A549 (cell line): ENCODE measurements around the gene GSS. TPM values are rescaled to one million over a fixed set of nuclear protein-coding genes. Genes with fewer than 3 reads are reported as not detected.

ENCODE experiments used
- ATAC-seq, 2 experiments: fragments of 200-7000 bp in 1 of 2; fragments of >200 bp in 1 of 2; cut with Nextera tagmentation in 1 of 2; cut with Tn5 transposase in 1 of 2; 3 replicates each; pipeline versions ENCODE4 v1.8.0 to v1.9.1; 2018 to 2020; ENCODE audit warnings: mild to moderate bottlenecking in 1 of 2, moderate library complexity in 1 of 2
- CTCF ChIA-PET: fragments of 300-600 bp; sonication (Branson Sonifier 250); formaldehyde crosslinking; extraction: SDS; loops from one replicate; lab custom pipeline; 2021; ENCODE audit warnings: antibody characterized with exemption, inconsistent platforms; lab: Yijun Ruan, JAX
- POLR2A ChIA-PET: fragments of 350-600 bp; formaldehyde crosslinking; extraction: SDS; loops from one replicate; lab custom pipeline; 2021; ENCODE audit warnings: antibody characterized with exemption, inconsistent platforms; lab: Yijun Ruan, JAX
- DNase-seq, 2 experiments: peaks; one replicate each; pipeline versions ENCODE4 v3.0.0 to v3.0.0-alpha.2; 2011 to 2016; ENCODE audit warnings: low read depth in 1 of 2, low spot score in 1 of 2
- FAIRE-seq: peaks from 2 replicates; lab custom pipeline; 2011; peaks lifted over from hg19 to GRCh38; lab: Jason Lieb, UNC
- H3K27ac ChIP-seq, 2 experiments: fragments of >200 bp; sonication (Bioruptor Twin); formaldehyde crosslinking; 3 replicates each; pipeline ENCODE4 v1.5.1; 2016 to 2017
- H3K4me1 ChIP-seq: fragments of >200 bp; sonication (Bioruptor Twin); formaldehyde crosslinking; 3 replicates; pipeline ENCODE4 v1.6.1; 2016
- H3K4me2 ChIP-seq: fragments of >200 bp; sonication (Bioruptor Twin); formaldehyde crosslinking; 3 replicates; pipeline ENCODE4 v1.6.1; 2016
- H3K4me3 ChIP-seq: fragments of >200 bp; sonication (Bioruptor Twin); formaldehyde crosslinking; 3 replicates; pipeline ENCODE4 v1.5.1; 2016
- H3K9me3 ChIP-seq: fragments of >200 bp; sonication (Bioruptor Twin); formaldehyde crosslinking; 3 replicates; pipeline ENCODE4 v1.6.1; 2016
- BHLHE40 ChIP-seq: IDR thresholded peaks from 2 replicates; pipeline ENCODE4 v1.6.1; 2012; ENCODE audit warnings: low read depth, low read length, inconsistent platforms
- CBX8 ChIP-seq: fragments of 200-600 bp; sonication (generic); IDR thresholded peaks from 2 replicates; pipeline ENCODE4 v1.6.1; 2016
- CHD4 ChIP-seq: fragments of 200-600 bp; sonication (generic); IDR thresholded peaks from 2 replicates; pipeline ENCODE4 v1.6.1; 2016; ENCODE audit warnings: antibody characterized with exemption, mild to moderate bottlenecking, borderline replicate concordance
- EHF ChIP-seq: fragments of 250-450 bp; sonication (Bioruptor Pico); IDR thresholded peaks from 2 replicates; pipeline ENCODE4 v1.5.0; 2020; ENCODE audit warnings: mild to moderate bottlenecking
- GATA3 ChIP-seq: IDR thresholded peaks from 2 replicates; pipeline ENCODE4 v1.6.1; 2012; ENCODE audit warnings: borderline replicate concordance
- KDM5A ChIP-seq: fragments of 200-600 bp; sonication (generic); IDR thresholded peaks from 2 replicates; pipeline ENCODE4 v1.6.1; 2016; ENCODE audit warnings: antibody characterized with exemption, mild to moderate bottlenecking
- MAFK ChIP-seq: fragments of 450-650 bp; IDR thresholded peaks from 2 replicates; pipeline ENCODE4 v1.6.1; 2014; ENCODE audit not compliant: partially characterized antibody
- MAZ ChIP-seq: fragments of 150-350 bp; IDR thresholded peaks from 2 replicates; pipeline ENCODE4 v1.6.1; 2014; ENCODE audit warnings: antibody characterized with exemption, low read depth, low read length, borderline replicate concordance
- RAD21 ChIP-seq, 2 experiments: fragments of >200 bp in 1 of 2; sonication (Bioruptor Twin) in 1 of 2; formaldehyde crosslinking in 1 of 2; IDR thresholded peaks in 1 of 2; conservative IDR thresholded peaks in 1 of 2; 2 replicates in 1 of 2; 3 replicates in 1 of 2; pipeline ENCODE4 v1.6.1; 2012 to 2018; ENCODE audit warnings: inconsistent platforms in 1 of 2
- RCOR1 ChIP-seq: fragments of 150-350 bp; IDR thresholded peaks from 2 replicates; pipeline ENCODE4 v1.6.1; 2014; ENCODE audit warnings: antibody characterized with exemption, low read length, low read depth
- RFX5 ChIP-seq: fragments of 450-650 bp; IDR thresholded peaks from 2 replicates; pipeline ENCODE4 v1.7.1; 2014; ENCODE audit warnings: antibody characterized with exemption, mild to moderate bottlenecking, moderate library complexity
- RNF2 ChIP-seq: fragments of 200-600 bp; sonication (generic); IDR thresholded peaks from 2 replicates; pipeline ENCODE4 v1.6.1; 2016; ENCODE audit warnings: low read depth, mild to moderate bottlenecking, antibody characterized with exemption, moderate library complexity, borderline replicate concordance
- SREBF2 ChIP-seq: fragments of 450-650 bp; IDR thresholded peaks from 2 replicates; pipeline ENCODE4 v1.6.1; 2014; ENCODE audit warnings: mild to moderate bottlenecking, moderate library complexity
- ZC3H11A ChIP-seq: fragments of 450-650 bp; IDR thresholded peaks from 2 replicates; pipeline ENCODE4 v1.6.1; 2014; ENCODE audit warnings: antibody characterized with exemption, mild to moderate bottlenecking
- ZNF302 ChIP-seq: fragments of 250-450 bp; sonication (Bioruptor Pico); IDR thresholded peaks from 2 replicates; pipeline ENCODE4 v1.9.0; 2021; ENCODE audit warnings: inconsistent platforms, mild to moderate bottlenecking, moderate library complexity
- ZSCAN20 ChIP-seq: fragments of 250-450 bp; sonication (Bioruptor Pico); IDR thresholded peaks from 2 replicates; pipeline ENCODE4 v1.8.0; 2022; ENCODE audit warnings: mild to moderate bottlenecking, moderate library complexity
- WGBS: methylation state at CpG from one replicate; pipeline ENCODE4 v1.1.6; 2017; ENCODE audit errors: missing lambda C conversion rate; 5-methylcytosine and 5-hydroxymethylcytosine counted together
- polyA plus RNA-seq, 4 experiments: library from polyadenylated mRNA; depleted of rRNA in 3 of 4; stranded (reverse); fragments of >200 nt; fragmentation: RNase III in 1 of 4; extraction: RNeasy Plus Mini Kit Qiagen cat#74134 plus additional on column Dnase treatment in 1 of 4; gene quantifications; 2 replicates in 3 of 4; 3 replicates in 1 of 4; pipeline ENCODE4 v1.2.3, GENCODE V29; 2011 to 2017
- TF ChIP-seq, protein P1 (sequence below): IDR thresholded peaks from 2 replicates; pipeline ENCODE4 v1.6.1; 2012; ENCODE audit warnings: low read depth, borderline replicate concordance
- TF ChIP-seq, protein P2 (sequence below): IDR thresholded peaks from 2 replicates; pipeline ENCODE4 v1.6.1; 2012
- TF ChIP-seq, protein P3 (sequence below): fragments of >200 bp; sonication (Bioruptor Twin); formaldehyde crosslinking; IDR thresholded peaks from 3 replicates; pipeline ENCODE4 v1.6.1; 2016
- TF ChIP-seq, protein P4 (sequence below): fragments of >200 bp; sonication (Bioruptor Twin); formaldehyde crosslinking; IDR thresholded peaks from 2 replicates; pipeline ENCODE4 v1.6.1; 2016
- TF ChIP-seq, protein P5 (sequence below): fragments of 450-650 bp; IDR thresholded peaks from 2 replicates; pipeline ENCODE4 v1.6.1; 2014; ENCODE audit warnings: antibody characterized with exemption

The GSS gene
- polyA plus RNA-seq, 2 of the 4 experiments (the other 2 are of a cell fraction), result 57.1 to 92.4 TPM

DNA sequence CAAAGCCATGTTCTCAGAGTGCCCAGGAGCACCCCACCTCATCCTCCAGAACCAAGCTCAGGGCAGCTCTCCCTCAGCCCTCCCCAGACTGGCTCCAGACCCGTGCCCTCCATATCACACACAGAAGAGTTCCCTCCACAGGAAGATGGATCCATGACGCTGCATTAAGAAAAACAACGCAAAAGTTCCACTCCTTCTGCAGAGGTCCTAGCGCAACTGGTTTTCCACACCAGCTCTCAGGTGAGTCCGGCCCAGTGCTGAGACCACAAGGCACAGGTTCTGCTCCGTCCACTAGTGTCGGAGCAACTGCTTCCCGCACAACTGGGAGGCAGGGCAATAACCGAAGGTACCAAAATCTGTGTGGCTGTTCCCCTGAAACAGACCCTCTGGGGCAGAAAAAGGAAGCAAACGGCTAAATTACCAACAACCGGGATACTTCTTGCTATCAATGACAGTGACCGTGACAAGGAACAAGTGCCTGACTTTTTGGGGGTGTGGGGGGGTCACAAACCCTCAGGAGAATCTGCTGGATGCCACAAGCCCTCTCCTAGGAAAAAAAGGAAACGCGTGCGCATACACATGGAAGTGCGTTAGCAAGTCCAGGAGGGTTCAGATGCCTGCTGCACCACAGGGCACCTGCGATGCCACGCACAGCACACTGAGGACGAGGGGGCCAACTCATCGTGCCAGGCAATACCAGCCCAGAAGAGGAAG lies 49.3 kb upstream of the GSS start:
- no peak for FAIRE-seq

DNA sequence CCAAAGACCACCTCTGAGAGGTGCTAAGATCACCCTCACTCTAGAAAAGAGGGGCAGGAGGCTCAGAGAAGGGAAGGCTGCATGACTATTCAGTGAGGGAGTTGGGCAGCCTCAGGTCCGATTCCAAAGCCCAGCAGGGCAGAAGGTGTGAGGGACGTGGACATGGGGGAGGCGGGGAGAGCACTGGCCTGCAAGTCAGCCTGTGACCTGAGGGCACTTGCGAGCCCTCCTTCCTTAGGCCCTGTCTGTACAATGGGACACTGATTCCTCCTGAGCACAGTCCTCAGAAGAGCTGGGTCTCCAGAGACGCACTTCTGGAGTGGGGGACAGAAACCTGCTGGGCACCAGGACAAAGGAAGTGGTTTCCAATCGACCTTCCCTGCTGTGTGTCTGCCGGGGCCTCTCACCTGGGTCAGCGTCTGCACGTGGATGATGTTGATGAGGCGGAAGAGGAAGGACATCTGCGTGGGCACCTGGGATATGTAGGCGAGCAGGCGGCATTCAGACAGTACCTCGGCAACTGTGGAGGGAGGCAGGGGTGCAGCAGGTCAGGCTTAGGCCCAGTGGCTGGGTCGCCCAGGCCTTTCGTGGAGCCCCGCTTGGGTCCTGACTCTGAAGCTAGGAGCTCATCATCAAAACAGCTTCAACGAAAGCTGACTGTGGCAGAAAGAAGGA lies 48.6 kb upstream of the GSS start:
- Histone ChIP-seq H3K27ac (no peak overlapping the region), H3K9me3 (no peaks in the 10 kb centered on the region), H3K4me1 (no peaks in the 10 kb centered on the region)
- ATAC-seq (no peak), FAIRE-seq (no peak), DNase-seq (no peak)
- POLR2A ChIA-PET, result no interaction called here
- 89% methylated on average over 18 of the region's 18 CpGs for WGBS
- TF ChIP-seq RAD21 (conservative IDR thresholded peaks at IDR 0.05 in 1 of 2, IDR thresholded peaks at IDR 0.05 in 1 of 2), result no peak
- no peak for TF ChIP-seq RCOR1
- TF ChIP-seq ZC3H11A, result no peak
- TF ChIP-seq, protein P1, sequence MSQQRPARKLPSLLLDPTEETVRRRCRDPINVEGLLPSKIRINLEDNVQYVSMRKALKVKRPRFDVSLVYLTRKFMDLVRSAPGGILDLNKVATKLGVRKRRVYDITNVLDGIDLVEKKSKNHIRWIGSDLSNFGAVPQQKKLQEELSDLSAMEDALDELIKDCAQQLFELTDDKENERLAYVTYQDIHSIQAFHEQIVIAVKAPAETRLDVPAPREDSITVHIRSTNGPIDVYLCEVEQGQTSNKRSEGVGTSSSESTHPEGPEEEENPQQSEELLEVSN, result no peak
- no peak for TF ChIP-seq BHLHE40
- TF ChIP-seq, protein P2, sequence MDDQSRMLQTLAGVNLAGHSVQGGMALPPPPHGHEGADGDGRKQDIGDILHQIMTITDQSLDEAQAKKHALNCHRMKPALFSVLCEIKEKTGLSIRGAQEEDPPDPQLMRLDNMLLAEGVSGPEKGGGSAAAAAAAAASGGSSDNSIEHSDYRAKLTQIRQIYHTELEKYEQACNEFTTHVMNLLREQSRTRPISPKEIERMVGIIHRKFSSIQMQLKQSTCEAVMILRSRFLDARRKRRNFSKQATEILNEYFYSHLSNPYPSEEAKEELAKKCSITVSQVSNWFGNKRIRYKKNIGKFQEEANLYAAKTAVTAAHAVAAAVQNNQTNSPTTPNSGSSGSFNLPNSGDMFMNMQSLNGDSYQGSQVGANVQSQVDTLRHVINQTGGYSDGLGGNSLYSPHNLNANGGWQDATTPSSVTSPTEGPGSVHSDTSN, result no peak
- TF ChIP-seq MAFK, result no peak
- no peak for TF ChIP-seq SREBF2
- no peak for TF ChIP-seq ZNF302
- TF ChIP-seq EHF (CRISPR knock-in tag), result no peak
- no peak for TF ChIP-seq KDM5A
- TF ChIP-seq, protein P3, sequence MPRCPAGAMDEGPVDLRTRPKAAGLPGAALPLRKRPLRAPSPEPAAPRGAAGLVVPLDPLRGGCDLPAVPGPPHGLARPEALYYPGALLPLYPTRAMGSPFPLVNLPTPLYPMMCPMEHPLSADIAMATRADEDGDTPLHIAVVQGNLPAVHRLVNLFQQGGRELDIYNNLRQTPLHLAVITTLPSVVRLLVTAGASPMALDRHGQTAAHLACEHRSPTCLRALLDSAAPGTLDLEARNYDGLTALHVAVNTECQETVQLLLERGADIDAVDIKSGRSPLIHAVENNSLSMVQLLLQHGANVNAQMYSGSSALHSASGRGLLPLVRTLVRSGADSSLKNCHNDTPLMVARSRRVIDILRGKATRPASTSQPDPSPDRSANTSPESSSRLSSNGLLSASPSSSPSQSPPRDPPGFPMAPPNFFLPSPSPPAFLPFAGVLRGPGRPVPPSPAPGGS, result no peak
- TF ChIP-seq ZSCAN20 (CRISPR knock-in tag), result no peak
- no peak for TF ChIP-seq RNF2
- TF ChIP-seq MAZ, result no peak
- TF ChIP-seq CBX8, result no peak
- TF ChIP-seq, all 56 proteins: peak for 0
- H3K4me3 ChIP-seq, result no peak overlapping the region
- CTCF ChIA-PET, result interaction anchor here (1.5 to 4.8 kb wide), 3 partner anchors 46 to 169 kb away, joined by 3 to 30 read pairs (median 5); partner anchors contain the start of genes ACSS2 and GGT7
- no peak overlapping the region for H3K4me2 ChIP-seq

More for the DNA sequence above, 49.3 kb upstream of the GSS start:
- Histone ChIP-seq H3K4me2 (no peak overlapping the region), H3K27ac (no peak overlapping the region), H3K4me3 (no peak overlapping the region), H3K4me1 (no peaks in the 10 kb centered on the region), H3K9me3 (no peaks in the 10 kb centered on the region)
- ChIA-PET CTCF (interaction anchor here (1.0 to 4.8 kb wide), 3 partner anchors 19 to 131 kb away, joined by 3 to 30 read pairs (median 5); partner anchors contain the start of genes ACSS2 and GGT7), POLR2A (no interaction called here)
- ATAC-seq, result no peak
- TF ChIP-seq CHD4, result no peak
- no peak for TF ChIP-seq GATA3
- TF ChIP-seq, protein P4, sequence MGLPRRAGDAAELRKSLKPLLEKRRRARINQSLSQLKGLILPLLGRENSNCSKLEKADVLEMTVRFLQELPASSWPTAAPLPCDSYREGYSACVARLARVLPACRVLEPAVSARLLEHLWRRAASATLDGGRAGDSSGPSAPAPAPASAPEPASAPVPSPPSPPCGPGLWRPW, result no peak
- TF ChIP-seq RFX5, result no peak
- TF ChIP-seq, protein P5, sequence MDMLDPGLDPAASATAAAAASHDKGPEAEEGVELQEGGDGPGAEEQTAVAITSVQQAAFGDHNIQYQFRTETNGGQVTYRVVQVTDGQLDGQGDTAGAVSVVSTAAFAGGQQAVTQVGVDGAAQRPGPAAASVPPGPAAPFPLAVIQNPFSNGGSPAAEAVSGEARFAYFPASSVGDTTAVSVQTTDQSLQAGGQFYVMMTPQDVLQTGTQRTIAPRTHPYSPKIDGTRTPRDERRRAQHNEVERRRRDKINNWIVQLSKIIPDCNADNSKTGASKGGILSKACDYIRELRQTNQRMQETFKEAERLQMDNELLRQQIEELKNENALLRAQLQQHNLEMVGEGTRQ, result no peak
- TF ChIP-seq ZC3H11A, result no peak
- 94% methylated on average over 20 of the region's 20 CpGs for WGBS
- no peak for DNase-seq
